H1 (cell line): ENCODE measurements around the gene PHLDA3. TPM values are rescaled to one million over a fixed set of nuclear protein-coding genes. Genes with fewer than 3 reads are reported as not detected.

Source experiments
- ATF2 ChIP-seq: IDR thresholded peaks from 2 replicates; pipeline ENCODE4 v1.6.1; 2012; ENCODE audit warnings: low read length, inconsistent platforms
- CTCF ChIP-seq, 3 experiments: IDR thresholded peaks; 1 replicate in 2 of 3; 2 replicates in 1 of 3; pipeline versions ENCODE4 v1.5.1 to v1.6.1; 2011; ENCODE audit warnings: low read length in 3 of 3, mild to moderate bottlenecking in 3 of 3, inconsistent platforms in 2 of 3, low read depth in 1 of 3, moderate library complexity in 1 of 3; ENCODE audit not compliant: insufficient read depth in 1 of 3; ENCODE audit errors: control extremely low read depth in 1 of 3
- E2F6 ChIP-seq: IDR thresholded peaks from 2 replicates; pipeline ENCODE4 v1.6.1; 2012; ENCODE audit warnings: inconsistent platforms
- RAD21 ChIP-seq, 2 experiments: IDR thresholded peaks in 1 of 2; conservative IDR thresholded peaks in 1 of 2; 2 replicates each; pipeline ENCODE4 v1.6.1; 2011; ENCODE audit warnings: low read depth in 2 of 2, low read length in 2 of 2, improper control_type of control experiment in 1 of 2, inconsistent platforms in 1 of 2, mild to moderate bottlenecking in 1 of 2, moderate library complexity in 1 of 2
- polyA plus RNA-seq, 7 experiments: library from polyadenylated mRNA; depleted of rRNA in 3 of 7; stranded (reverse) in 5 of 7; unstranded in 2 of 7; fragments of >200 nt in 5 of 7; fragments of 200-250 nt in 2 of 7; gene quantifications; 1 replicate in 5 of 7; 2 replicates in 1 of 7; 4 replicates in 1 of 7; pipeline versions ENCODE4 v1.2.1 to v1.2.3, GENCODE V29; 2011 to 2013; ENCODE audit warnings: missing spikeins in 2 of 7, mixed read lengths in 2 of 7
- total RNA-seq: library from RNA; stranded (reverse); fragmentation: NEBNext Ultra II Directional; extraction: Animal tissue kit (Norgen Biotek cat#: 25700); gene quantifications from 2 replicates; pipeline ENCODE4 v1.2.1, GENCODE V29; 2021

PHLDA3 gene
- total and polyA plus RNA-seq, 2 of the 8 experiments (the other 6 are each of a cell fraction or from before 2014, with no cell fraction given) = 25.5 to 27.5 TPM

GRCh38 chr1:201445310-201445709 lies 23.7 kb downstream of the PHLDA3 start (continued):
- no peak for TF ChIP-seq ATF2
- no peak for TF ChIP-seq RAD21 (IDR thresholded peaks at IDR 0.05 in 1 of 2, conservative IDR thresholded peaks at IDR 0.05 in 1 of 2; ENCODE audit: low read depth in 2 of 2, low read length in 2 of 2)
- no peak for TF ChIP-seq E2F6
- no peak for TF ChIP-seq CTCF (IDR thresholded peaks at IDR 0.05; ENCODE audit: control extremely low read depth in 1 of 3, insufficient read depth in 1 of 3, low read depth in 1 of 3, low read length in 3 of 3)
